Neural cell (in vitro differentiated cells): ENCODE data around the gene NDUFV1. TPM values are rescaled to one million over a fixed set of nuclear protein-coding genes. Genes with fewer than 3 reads are reported as not detected.
A peak's percentile ranks its signal among the peaks of the same experiment; 100 is the strongest.

ENCODE experiments used
- H2AFZ ChIP-seq: fragments of 200-600, 300-800 bp; sonication (generic), shearing (Covaris generic); 2 replicates; pipeline ENCODE4 v1.6.0; 2014; ENCODE audit warnings: low read depth, mild to moderate bottlenecking, antibody characterized with exemption, low read length, moderate library complexity
- H3F3A ChIP-seq: fragments of 200-600 bp; shearing (Covaris generic); 2 replicates; pipeline ENCODE4 v1.6.1; 2016; ENCODE audit warnings: mild to moderate bottlenecking, moderate library complexity, mixed read lengths, antibody characterized with exemption, low read length; ENCODE audit not compliant: insufficient read depth, poor library complexity, severe bottlenecking
- H3K27ac ChIP-seq: fragments of 200-600, 300-800 bp; sonication (generic), shearing (Covaris generic); 2 replicates; pipeline ENCODE4 v1.5.1; 2014; ENCODE audit warnings: mild to moderate bottlenecking, low read length, moderate library complexity
- H3K27me3 ChIP-seq: fragments of 300-800, 200-600 bp; sonication (generic), shearing (Covaris generic); 2 replicates; pipeline ENCODE4 v1.6.0; 2014; ENCODE audit warnings: mild to moderate bottlenecking, low read depth, low read length, moderate library complexity; ENCODE audit not compliant: insufficient read depth
- H3K36me3 ChIP-seq: fragments of 300-800, 200-600 bp; sonication (generic), shearing (Covaris generic); 2 replicates; pipeline ENCODE4 v1.5.1; 2014; ENCODE audit warnings: mild to moderate bottlenecking, antibody characterized with exemption, low read length, moderate library complexity; ENCODE audit not compliant: insufficient read depth
- H3K4me2 ChIP-seq: fragments of 300-800, 200-600 bp; sonication (generic), shearing (Covaris generic); 2 replicates; pipeline ENCODE4 v1.6.0; 2014; ENCODE audit warnings: mild to moderate bottlenecking, low read length
- H3K4me3 ChIP-seq: fragments of 300-800, 200-600 bp; sonication (generic), shearing (Covaris generic); 2 replicates; pipeline ENCODE4 v1.5.1; 2014; ENCODE audit warnings: mild to moderate bottlenecking, low read length, moderate library complexity
- H3K79me2 ChIP-seq: fragments of 200-600 bp; shearing (Covaris generic); replicated peaks from 2 replicates; pipeline ENCODE4 v1.6.0; 2014; ENCODE audit warnings: mild to moderate bottlenecking, low read length, moderate library complexity; ENCODE audit not compliant: insufficient read depth
- H3K9ac ChIP-seq: fragments of 300-800, 200-600 bp; sonication (generic), shearing (Covaris generic); 2 replicates; pipeline ENCODE4 v1.6.1; 2016; ENCODE audit warnings: mild to moderate bottlenecking, low read length, mixed read lengths
- H3K9me2 ChIP-seq: fragments of 200-600 bp; shearing (Covaris generic); 2 replicates; pipeline ENCODE4 v1.6.1; 2016; ENCODE audit warnings: mild to moderate bottlenecking, low read length, mixed read lengths; ENCODE audit not compliant: insufficient read depth
- H3K9me3 ChIP-seq: fragments of 200-600, 300-800 bp; sonication (generic), shearing (Covaris generic); 2 replicates; pipeline ENCODE4 v1.6.1; 2016; ENCODE audit warnings: mild to moderate bottlenecking, mixed run types, low read length, moderate library complexity, mixed read lengths
- H4K20me1 ChIP-seq: fragments of 200-600 bp; shearing (Covaris generic); 2 replicates; pipeline ENCODE4 v1.6.1; 2016; ENCODE audit warnings: mild to moderate bottlenecking, mixed run types; ENCODE audit not compliant: insufficient read depth
- CTCF ChIP-seq: fragments of 450-650 bp; IDR thresholded peaks from 2 replicates; pipeline ENCODE4 v1.5.1; 2014; ENCODE audit warnings: antibody characterized with exemption, mild to moderate bottlenecking, moderate library complexity; ENCODE audit not compliant: poor library complexity, severe bottlenecking
- EP300 ChIP-seq: fragments of 450-650 bp; conservative IDR thresholded peaks from 2 replicates; pipeline ENCODE4 v1.6.1; 2014; ENCODE audit warnings: antibody characterized with exemption, mild to moderate bottlenecking, moderate library complexity; ENCODE audit not compliant: poor library complexity, severe bottlenecking
- EZH2 ChIP-seq: fragments of 200-600, 300-800 bp; shearing (Covaris generic), sonication (generic); IDR thresholded peaks from 2 replicates; pipeline ENCODE4 v1.6.1; 2014; ENCODE audit warnings: antibody characterized with exemption, low read length, borderline replicate concordance, mild to moderate bottlenecking; ENCODE audit not compliant: insufficient read depth, poor library complexity, severe bottlenecking
- MXI1 ChIP-seq: fragments of 450-650 bp; conservative IDR thresholded peaks from 2 replicates; pipeline ENCODE4 v1.6.1; 2014; ENCODE audit warnings: antibody characterized with exemption, mild to moderate bottlenecking; ENCODE audit not compliant: poor library complexity, severe bottlenecking
- POLR2AphosphoS5 ChIP-seq: IDR thresholded peaks from 2 replicates; pipeline ENCODE4 v1.6.1; 2012
- RAD21 ChIP-seq: fragments of 450-650 bp; conservative IDR thresholded peaks from 2 replicates; pipeline ENCODE4 v1.6.1; 2014; ENCODE audit warnings: antibody characterized with exemption, mild to moderate bottlenecking, moderate library complexity
- SMC3 ChIP-seq: fragments of 450-650 bp; conservative IDR thresholded peaks from 2 replicates; pipeline ENCODE4 v1.6.1; 2014; ENCODE audit warnings: antibody characterized with exemption, mild to moderate bottlenecking, moderate library complexity; ENCODE audit not compliant: poor library complexity
- TAF1 ChIP-seq: IDR thresholded peaks from 2 replicates; pipeline ENCODE4 v1.6.1; 2012; ENCODE audit warnings: low read depth
- polyA minus RNA-seq: library from RNA; depleted of rRNA, polyadenylated mRNA; stranded (reverse); fragments of >200 nt; gene quantifications from 2 replicates; pipeline ENCODE4 v1.2.3, GENCODE V29; 2014
- polyA plus RNA-seq: library from polyadenylated mRNA; depleted of rRNA; stranded (reverse); fragments of >200 nt; gene quantifications from 2 replicates; pipeline ENCODE4 v1.2.3, GENCODE V29; 2014
- TF ChIP-seq, protein P1 (sequence below): IDR thresholded peaks from 2 replicates; pipeline ENCODE4 v1.6.1; 2012; ENCODE audit warnings: borderline replicate concordance

Gene NDUFV1
- 393 and 421 TPM in 2 replicates for polyA plus RNA-seq
- 203 and 214 TPM in 2 replicates for polyA minus RNA-seq

DNA sequence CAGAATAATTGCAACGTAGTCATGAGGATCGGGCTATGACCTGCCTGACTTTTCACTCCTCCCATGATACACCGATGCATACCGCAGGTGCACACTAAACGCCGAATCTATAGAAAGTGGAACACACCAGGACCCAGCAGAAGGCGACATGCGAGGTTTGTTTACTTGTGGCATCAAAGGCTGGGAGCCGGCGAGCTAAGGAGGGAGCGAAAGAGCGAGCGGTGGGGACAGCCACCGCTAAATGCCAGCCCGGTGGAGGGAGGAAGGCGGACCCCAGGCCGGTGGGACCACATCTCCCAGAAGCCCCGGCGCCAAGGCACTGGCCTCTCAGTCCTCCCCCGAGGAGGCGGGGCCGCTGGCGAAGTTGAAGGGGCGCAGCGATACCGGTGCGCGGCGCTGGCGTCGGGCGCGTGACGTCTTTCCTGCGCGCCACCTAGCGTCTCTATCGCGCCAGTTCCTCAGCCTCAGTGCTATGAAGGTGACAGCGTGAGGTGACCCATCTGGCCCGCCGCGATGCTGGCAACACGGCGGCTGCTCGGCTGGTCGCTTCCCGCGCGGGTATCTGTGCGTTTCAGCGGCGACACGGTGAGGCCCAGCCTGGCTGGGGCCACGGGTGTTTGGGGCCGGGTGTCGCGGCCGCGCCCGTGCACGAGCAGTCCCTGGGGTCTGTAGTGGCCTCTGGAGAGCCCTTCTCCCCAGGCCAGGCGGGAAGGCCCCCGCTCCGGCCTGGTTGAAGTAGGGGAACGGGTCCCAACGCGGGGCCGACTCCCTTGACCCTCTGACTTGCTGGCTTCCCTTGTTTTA is at the start of gene NDUFV1:
NDUFV1 (plus strand) TSS at position 445 of the 804 bp plus-strand sequence; CDS start at position 514, 69 bp downstream.
- Histone ChIP-seq H3K9ac (peak within 1 kb of the TSS; percentile 86), H3K79me2 (peaks cover 6% of the 10 kb centered on the region), H3K4me2 (peak within 1 kb of the TSS; percentile 89), H3K9me2 (no peaks in the 10 kb centered on the region), H3K27me3 (no peaks in the 10 kb centered on the region), H3K4me3 (peak within 1 kb of the TSS; percentile 88), H3K27ac (peak within 1 kb of the TSS; percentile 61), H3K9me3 (no peaks in the 10 kb centered on the region), H3F3A (no peaks in the 10 kb centered on the region), H4K20me1 (no peaks in the 10 kb centered on the region), H3K36me3 (no peaks in the 10 kb centered on the region), H2AFZ (peak within 1 kb of the TSS; percentile 94)
- TF ChIP-seq EZH2 (no peak), TAF1 (no peak), EP300 (peak; percentile 76), SMC3 (peak; percentile 71), MXI1 (peak; percentile 94), POLR2AphosphoS5 (peak; percentile 96), RAD21 (peak; percentile 59), CTCF (peak; percentile 82)
- TF ChIP-seq, protein P1, sequence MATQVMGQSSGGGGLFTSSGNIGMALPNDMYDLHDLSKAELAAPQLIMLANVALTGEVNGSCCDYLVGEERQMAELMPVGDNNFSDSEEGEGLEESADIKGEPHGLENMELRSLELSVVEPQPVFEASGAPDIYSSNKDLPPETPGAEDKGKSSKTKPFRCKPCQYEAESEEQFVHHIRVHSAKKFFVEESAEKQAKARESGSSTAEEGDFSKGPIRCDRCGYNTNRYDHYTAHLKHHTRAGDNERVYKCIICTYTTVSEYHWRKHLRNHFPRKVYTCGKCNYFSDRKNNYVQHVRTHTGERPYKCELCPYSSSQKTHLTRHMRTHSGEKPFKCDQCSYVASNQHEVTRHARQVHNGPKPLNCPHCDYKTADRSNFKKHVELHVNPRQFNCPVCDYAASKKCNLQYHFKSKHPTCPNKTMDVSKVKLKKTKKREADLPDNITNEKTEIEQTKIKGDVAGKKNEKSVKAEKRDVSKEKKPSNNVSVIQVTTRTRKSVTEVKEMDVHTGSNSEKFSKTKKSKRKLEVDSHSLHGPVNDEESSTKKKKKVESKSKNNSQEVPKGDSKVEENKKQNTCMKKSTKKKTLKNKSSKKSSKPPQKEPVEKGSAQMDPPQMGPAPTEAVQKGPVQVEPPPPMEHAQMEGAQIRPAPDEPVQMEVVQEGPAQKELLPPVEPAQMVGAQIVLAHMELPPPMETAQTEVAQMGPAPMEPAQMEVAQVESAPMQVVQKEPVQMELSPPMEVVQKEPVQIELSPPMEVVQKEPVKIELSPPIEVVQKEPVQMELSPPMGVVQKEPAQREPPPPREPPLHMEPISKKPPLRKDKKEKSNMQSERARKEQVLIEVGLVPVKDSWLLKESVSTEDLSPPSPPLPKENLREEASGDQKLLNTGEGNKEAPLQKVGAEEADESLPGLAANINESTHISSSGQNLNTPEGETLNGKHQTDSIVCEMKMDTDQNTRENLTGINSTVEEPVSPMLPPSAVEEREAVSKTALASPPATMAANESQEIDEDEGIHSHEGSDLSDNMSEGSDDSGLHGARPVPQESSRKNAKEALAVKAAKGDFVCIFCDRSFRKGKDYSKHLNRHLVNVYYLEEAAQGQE: peak; percentile 60

DNA sequence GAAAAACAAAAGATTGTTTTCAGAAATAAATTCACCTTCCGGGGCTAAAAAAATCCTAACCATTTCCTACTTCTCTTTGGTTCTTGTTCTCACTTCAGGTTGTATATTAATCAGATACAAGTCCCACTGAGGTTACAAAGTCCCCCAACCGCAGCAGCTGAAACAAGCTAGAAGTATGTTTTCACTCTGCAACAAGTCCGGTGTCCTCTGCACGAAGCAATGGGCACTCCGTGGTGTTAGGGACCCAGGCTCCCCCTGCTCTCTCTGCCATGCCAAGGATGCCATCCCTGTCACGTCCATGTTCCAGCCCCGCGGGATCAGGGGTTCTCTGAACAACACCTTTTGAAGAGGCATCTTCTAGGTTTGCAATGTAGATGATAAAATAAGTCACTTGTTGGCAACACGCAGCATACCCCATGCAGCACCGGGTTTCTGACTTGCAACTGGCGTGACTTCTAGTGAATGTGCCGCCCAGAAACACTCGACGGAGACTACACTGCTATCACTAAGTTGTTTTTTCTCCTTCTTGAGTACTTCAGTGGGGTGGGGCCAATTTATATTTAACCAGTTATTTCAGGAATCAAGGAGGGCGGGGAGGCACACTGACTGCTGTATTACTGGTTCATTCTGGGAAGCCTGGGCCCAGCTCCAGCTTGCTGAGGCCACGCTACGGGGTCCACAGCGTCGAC is 48.5 kb upstream of the NDUFV1 start:
- no peaks in the 10 kb centered on the region for H3K27me3 ChIP-seq
- H3K4me3 ChIP-seq: no peak overlapping the region
- H2AFZ ChIP-seq: no peak overlapping the region
- H3K27ac ChIP-seq: no peak overlapping the region
- no peaks in the 10 kb centered on the region for H3K9me3 ChIP-seq
- H3K79me2 ChIP-seq: no peaks in the 10 kb centered on the region
- H3K9ac ChIP-seq: no peak overlapping the region
- no peaks in the 10 kb centered on the region for H3K9me2 ChIP-seq
- H4K20me1 ChIP-seq: no peaks in the 10 kb centered on the region
- no peaks in the 10 kb centered on the region for H3K36me3 ChIP-seq
- TF ChIP-seq MXI1: no peak
- no peak for TF ChIP-seq TAF1
- no peak for TF ChIP-seq SMC3
- TF ChIP-seq EP300: no peak
- TF ChIP-seq EZH2: no peak
- TF ChIP-seq, protein P1: no peak
- TF ChIP-seq CTCF: no peak
- no peak for TF ChIP-seq POLR2AphosphoS5
- no peak for TF ChIP-seq RAD21
- no peaks in the 10 kb centered on the region for H3F3A ChIP-seq
- H3K4me2 ChIP-seq: no peak overlapping the region
